IPS-18c (cell line): ENCODE data around the gene PROS1.

Experiments
- H3K4me3 ChIP-seq: 2 replicates; pipeline ENCODE4 v1.7.0; 2013; ENCODE audit warnings: low read depth, mild to moderate bottlenecking, low read length, moderate library complexity; ENCODE audit not compliant: insufficient read depth
- H3K9me3 ChIP-seq: one replicate; pipeline ENCODE4 v1.6.1; 2013; ENCODE audit warnings: mild to moderate bottlenecking, low read length, moderate library complexity; ENCODE audit not compliant: control insufficient read depth, insufficient read depth

The PROS1 gene

GRCh38 chr3:93973131-93974126 lies at the start of gene PROS1:
Gene PROS1, minus strand, starts transcription at chr3:93973896. Its CDS starts 147 bp downstream, at chr3:93973749.
- Histone ChIP-seq H3K4me3 (peak within 1 kb of the TSS; percentile 60), H3K9me3 (no peaks in the 10 kb centered on the region)

GRCh38 chr3:94020293-94020692 lies 46.6 kb upstream of the PROS1 start:
- Histone ChIP-seq H3K4me3 (no peak overlapping the region), H3K9me3 (no peaks in the 10 kb centered on the region)

GRCh38 chr3:94019659-94020058 lies 46.0 kb upstream of the PROS1 start:
- Histone ChIP-seq H3K4me3 (no peak overlapping the region), H3K9me3 (no peaks in the 10 kb centered on the region)

GRCh38 chr3:94015025-94015424 lies 41.3 kb upstream of the PROS1 start:
- no peaks in the 10 kb centered on the region for H3K9me3 ChIP-seq
- H3K4me3 ChIP-seq: no peak overlapping the region

- no peak overlapping the region for H3K4me3 ChIP-seq
- H3K9me3 ChIP-seq: no peaks in the 10 kb centered on the region
Measured at GRCh38 chr3:94012185-94012584, 38.5 kb upstream of the PROS1 start.

GRCh38 chr3:94011233-94011711 lies 37.6 kb upstream of the PROS1 start:
- no peak overlapping the region for H3K4me3 ChIP-seq
- no peaks in the 10 kb centered on the region for H3K9me3 ChIP-seq

- Histone ChIP-seq H3K9me3 (no peaks in the 10 kb centered on the region), H3K4me3 (no peak overlapping the region)
Measured at GRCh38 chr3:94009608-94010007, 35.9 kb upstream of the PROS1 start.

GRCh38 chr3:94008253-94008652 lies 34.6 kb upstream of the PROS1 start:
- H3K4me3 ChIP-seq: no peak overlapping the region

GRCh38 chr3:94004301-94004910 lies 30.7 kb upstream of the PROS1 start:
- Histone ChIP-seq H3K9me3 (no peaks in the 10 kb centered on the region), H3K4me3 (no peak overlapping the region)

More at GRCh38 chr3:94008253-94008652, 34.6 kb upstream of the PROS1 start:
- no peaks in the 10 kb centered on the region for H3K9me3 ChIP-seq

GRCh38 chr3:94001827-94002495 lies 28.3 kb upstream of the PROS1 start:
- H3K4me3 ChIP-seq: no peak overlapping the region

GRCh38 chr3:94001191-94001590 lies 27.5 kb upstream of the PROS1 start:
- Histone ChIP-seq H3K4me3 (no peak overlapping the region), H3K9me3 (no peaks in the 10 kb centered on the region)

More at GRCh38 chr3:94001827-94002495, 28.3 kb upstream of the PROS1 start:
- no peaks in the 10 kb centered on the region for H3K9me3 ChIP-seq

- H3K4me3 ChIP-seq: no peak overlapping the region
Measured at GRCh38 chr3:93994056-93994455, 20.4 kb upstream of the PROS1 start.

GRCh38 chr3:93992207-93992606 lies 18.5 kb upstream of the PROS1 start:
- H3K9me3 ChIP-seq: no peaks in the 10 kb centered on the region
- no peak overlapping the region for H3K4me3 ChIP-seq

More at GRCh38 chr3:93994056-93994455, 20.4 kb upstream of the PROS1 start:
- H3K9me3 ChIP-seq: no peaks in the 10 kb centered on the region

GRCh38 chr3:93991631-93992030 lies 17.9 kb upstream of the PROS1 start:
- Histone ChIP-seq H3K4me3 (no peak overlapping the region), H3K9me3 (no peaks in the 10 kb centered on the region)

- no peak overlapping the region for H3K4me3 ChIP-seq
- H3K9me3 ChIP-seq: no peaks in the 10 kb centered on the region
Measured at GRCh38 chr3:93989241-93989640, 15.5 kb upstream of the PROS1 start.

GRCh38 chr3:93988764-93989163 lies 15.1 kb upstream of the PROS1 start:
- Histone ChIP-seq H3K4me3 (no peak overlapping the region), H3K9me3 (no peaks in the 10 kb centered on the region)

- H3K9me3 ChIP-seq: no peaks in the 10 kb centered on the region
- no peak overlapping the region for H3K4me3 ChIP-seq
Measured at GRCh38 chr3:93988283-93988682, 14.6 kb upstream of the PROS1 start.
